WTC11 (cell line): Measurements from ENCODE around the gene TMEM250.

ENCODE experiments used
- ELF4 ChIP-seq: sonication (generic); formaldehyde crosslinking; IDR thresholded peaks from 2 replicates; pipeline ENCODE4 v1.8.1; 2022; ENCODE audit warnings: low read depth, mild to moderate bottlenecking, moderate library complexity, missing genetic modification reagents
- HMGXB4 ChIP-seq: sonication (generic); formaldehyde crosslinking; IDR thresholded peaks from 2 replicates; pipeline ENCODE4 v1.8.1; 2023; ENCODE audit warnings: mild to moderate bottlenecking, moderate library complexity, missing genetic modification reagents

GRCh38 chr9:136099542-136099941 is 19.1 kb downstream of the TMEM250 start:
- no peak for TF ChIP-seq ELF4 (CRISPR knock-in tag)
- TF ChIP-seq HMGXB4 (CRISPR knock-in tag) = no peak
